Adrenal gland (tissue), 5 donors: ENCODE results near the gene UNC93B1.

Experiments used
- CTCF ChIP-seq, 6 experiments: fragments of 450-650 bp in 4 of 6; fragments of 200-600 bp in 2 of 6; sonication (generic) in 1 of 6; IDR thresholded peaks; 1 replicate in 5 of 6; 2 replicates in 1 of 6; pipeline versions ENCODE4 v1.5.1 to v1.8.0; 2016 to 2021; ENCODE audit warnings: antibody characterized with exemption in 6 of 6, mild to moderate bottlenecking in 2 of 6, moderate library complexity in 1 of 6
- POLR2A ChIP-seq, 2 donors: fragments of 450-650 bp; IDR thresholded peaks; one replicate each; pipeline ENCODE4 v1.6.1; 2017; ENCODE audit warnings: antibody characterized with exemption in 2 of 2, mild to moderate bottlenecking in 2 of 2, moderate library complexity in 1 of 2
- donor health status: DM: no; HTN: no; CAD: no.

DNA sequence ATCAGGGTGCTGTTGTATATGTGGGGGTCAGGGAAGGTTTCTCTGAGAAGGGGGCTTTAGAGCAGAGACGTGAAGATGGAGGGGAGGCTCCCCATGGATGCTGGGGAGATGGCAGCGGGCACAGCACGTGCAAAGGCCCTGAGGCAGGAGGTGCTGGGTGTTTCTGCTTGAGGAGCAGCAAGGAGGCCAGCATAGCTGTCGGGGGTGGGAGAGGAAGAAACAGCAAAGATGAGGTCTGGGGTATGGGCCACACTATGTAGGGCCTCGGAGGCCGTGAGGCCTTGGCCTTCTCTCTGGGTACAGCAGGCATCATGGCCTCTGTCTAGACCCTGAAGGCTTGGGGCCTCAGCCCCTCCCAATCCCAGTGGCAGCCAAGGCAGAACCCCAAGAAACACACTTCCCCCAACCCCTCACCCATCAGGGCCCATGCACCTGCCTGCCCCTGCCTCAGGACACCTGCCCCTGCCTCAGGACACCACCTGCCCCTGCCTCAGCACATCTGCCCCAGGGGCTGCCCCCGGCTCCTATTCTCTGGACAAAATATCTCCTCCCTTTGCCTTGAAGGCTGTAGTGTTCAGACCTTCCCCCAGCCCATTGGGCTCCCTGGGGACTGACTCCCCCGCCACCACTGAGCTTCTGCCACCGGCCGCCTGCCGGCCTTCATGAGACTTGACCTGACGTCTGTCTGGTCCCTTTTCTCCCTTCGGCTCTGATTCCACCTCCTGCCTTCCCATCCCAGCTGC, 12.4 kb upstream of the UNC93B1 start:
- TF ChIP-seq CTCF (IDR thresholded peaks at IDR 0.05) (peak in 2 of 6 experiments; percentile 19 to 22), POLR2A (IDR thresholded peaks at IDR 0.05) (no peak)
